Measurements from ENCODE around the gene PUS10. TPM values are rescaled to one million over a fixed set of nuclear protein-coding genes. Genes with fewer than 3 reads are reported as not detected.
"Not testable (repeated sequence)": the region's sequence is repeated elsewhere in the genome, so short reads cannot be mapped to it uniquely, and the experiment has no call there.

PUS10 gene
- total and polyA plus RNA-seq, 12 donors, result 2.2 to 10.6 (median 6.3) TPM

DNA sequence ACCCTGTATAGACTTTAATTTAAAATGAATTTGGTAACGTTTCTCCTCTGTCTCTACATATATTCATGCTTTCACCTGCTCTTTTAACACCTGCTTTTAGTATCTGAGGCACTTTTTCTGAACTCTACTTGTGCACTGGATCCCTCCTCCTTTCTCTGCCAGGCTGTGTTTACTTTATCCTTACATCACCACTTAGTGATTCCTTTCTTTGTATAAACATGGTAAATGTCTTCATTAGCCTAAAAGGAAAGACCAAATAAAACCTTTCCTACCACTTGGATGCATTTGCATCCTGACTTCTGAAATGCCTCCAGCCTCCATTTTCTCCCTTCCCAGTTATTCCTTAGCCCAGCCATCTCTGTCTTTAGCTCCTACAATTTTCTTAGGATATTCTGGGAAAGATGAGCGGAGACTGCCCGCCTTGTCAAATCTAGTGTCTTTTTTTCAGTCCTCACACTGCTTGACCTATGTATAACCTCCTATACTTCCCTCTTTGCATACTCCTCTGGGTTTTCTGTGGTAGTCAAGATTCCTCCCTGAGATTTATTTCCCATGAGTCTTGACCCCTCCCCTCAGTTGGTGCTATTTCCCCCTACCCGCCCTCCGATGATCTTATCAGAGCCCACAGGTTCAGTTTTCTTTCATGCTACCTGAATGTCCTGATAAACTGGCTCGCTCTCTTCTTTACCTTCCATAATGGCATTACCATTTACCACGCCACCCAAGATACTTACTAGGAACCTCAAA lies 91.9 kb downstream of the PUS10 start:
- Histone ChIP-seq H3K9me3 (replicated peaks in 1 of 3) (no peaks in the 10 kb centered on the region), H3K27me3 (no peaks in the 10 kb centered on the region), H3K4me3 (no peak overlapping the region), H3K4me1 (replicated peaks in 1 of 2) (no peaks in the 10 kb centered on the region), H3K27ac (no peak overlapping the region), H3K36me3 (replicated peaks in 1 of 2) (peaks cover 0 to 24% of the 10 kb centered on the region in 2 donors)
- no peak for DNase-seq
- intact Hi-C loops (cut with DNase I), result no loop called here
- no peak for TF ChIP-seq POLR2A (IDR thresholded peaks at IDR 0.05)
- TF ChIP-seq, protein P1, sequence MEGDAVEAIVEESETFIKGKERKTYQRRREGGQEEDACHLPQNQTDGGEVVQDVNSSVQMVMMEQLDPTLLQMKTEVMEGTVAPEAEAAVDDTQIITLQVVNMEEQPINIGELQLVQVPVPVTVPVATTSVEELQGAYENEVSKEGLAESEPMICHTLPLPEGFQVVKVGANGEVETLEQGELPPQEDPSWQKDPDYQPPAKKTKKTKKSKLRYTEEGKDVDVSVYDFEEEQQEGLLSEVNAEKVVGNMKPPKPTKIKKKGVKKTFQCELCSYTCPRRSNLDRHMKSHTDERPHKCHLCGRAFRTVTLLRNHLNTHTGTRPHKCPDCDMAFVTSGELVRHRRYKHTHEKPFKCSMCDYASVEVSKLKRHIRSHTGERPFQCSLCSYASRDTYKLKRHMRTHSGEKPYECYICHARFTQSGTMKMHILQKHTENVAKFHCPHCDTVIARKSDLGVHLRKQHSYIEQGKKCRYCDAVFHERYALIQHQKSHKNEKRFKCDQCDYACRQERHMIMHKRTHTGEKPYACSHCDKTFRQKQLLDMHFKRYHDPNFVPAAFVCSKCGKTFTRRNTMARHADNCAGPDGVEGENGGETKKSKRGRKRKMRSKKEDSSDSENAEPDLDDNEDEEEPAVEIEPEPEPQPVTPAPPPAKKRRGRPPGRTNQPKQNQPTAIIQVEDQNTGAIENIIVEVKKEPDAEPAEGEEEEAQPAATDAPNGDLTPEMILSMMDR (IDR thresholded peaks at IDR 0.05), result no peak
- 77 to 91% (median 81%) methylated on average over 7 of the region's 7 CpGs for WGBS, 4 donors

DNA sequence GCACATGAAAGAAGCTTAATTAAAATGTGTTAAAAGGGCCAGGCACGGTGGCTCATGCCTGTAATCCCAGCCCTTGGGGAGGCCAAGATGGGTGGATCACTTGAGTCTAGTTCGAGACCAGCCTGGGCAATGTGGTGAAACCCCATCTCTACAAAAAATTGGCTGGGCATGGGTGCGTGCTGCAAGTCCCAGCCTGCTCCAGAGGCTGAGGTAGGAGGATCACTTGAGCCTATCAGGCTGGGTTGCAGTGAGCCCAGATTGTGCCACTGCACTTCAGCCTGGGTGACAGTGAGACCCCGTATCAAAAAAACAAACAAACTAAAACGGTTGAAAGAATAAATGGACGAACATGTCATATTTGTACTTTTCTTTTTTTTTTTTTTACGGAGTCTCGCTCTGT lies 110.7 kb downstream of the PUS10 start:
- intact Hi-C loops (cut with DNase I), result no loop called here
- Histone ChIP-seq H3K4me1 (replicated peaks in 1 of 2) (no peaks in the 10 kb centered on the region), H3K4me3 (no peak overlapping the region), H3K9me3 (replicated peaks in 1 of 3) (no peaks in the 10 kb centered on the region), H3K27me3 (no peaks in the 10 kb centered on the region), H3K36me3 (replicated peaks in 1 of 2) (peaks cover 0 to 16% of the 10 kb centered on the region in 2 donors), H3K27ac (no peak overlapping the region)
- TF ChIP-seq, protein P1 (IDR thresholded peaks at IDR 0.05), result no peak
- no peak for TF ChIP-seq POLR2A (IDR thresholded peaks at IDR 0.05)
- no peak for DNase-seq
- WGBS, 4 donors, result 94 to 97% (median 96%) methylated on average over 8 of the region's 8 CpGs

DNA sequence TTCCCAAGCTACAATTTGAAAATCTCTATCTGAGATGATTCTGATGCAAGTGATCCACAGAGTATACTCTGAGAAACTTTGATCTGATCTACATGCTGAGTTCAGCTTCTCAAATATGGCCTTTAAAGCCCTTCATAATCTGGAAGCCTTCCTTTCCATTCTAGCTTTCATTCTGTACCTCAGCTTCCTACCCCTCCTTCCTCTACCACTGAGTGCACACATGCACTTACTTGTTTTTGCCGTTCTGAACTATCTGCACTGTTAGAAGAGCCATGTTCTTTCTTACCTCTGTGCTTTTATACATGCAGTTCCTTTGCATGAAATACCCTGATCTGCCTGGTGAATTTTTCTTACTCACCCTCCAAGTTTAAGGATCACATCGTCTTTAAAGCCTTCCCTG lies 111.7 kb downstream of the PUS10 start:
- Histone ChIP-seq H3K27ac (no peak overlapping the region), H3K9me3 (replicated peaks in 1 of 3) (no peaks in the 10 kb centered on the region), H3K27me3 (no peaks in the 10 kb centered on the region), H3K36me3 (replicated peaks in 1 of 2) (peaks cover 0 to 16% of the 10 kb centered on the region in 2 donors), H3K4me1 (replicated peaks in 1 of 2) (no peaks in the 10 kb centered on the region), H3K4me3 (no peak overlapping the region)
- DNase-seq, result no peak
- WGBS, 4 donors, result 91 to 98% (median 95%) methylated on average over 2 of the region's 2 CpGs
- intact Hi-C loops (cut with DNase I), result no loop called here
- TF ChIP-seq, protein P1 (IDR thresholded peaks at IDR 0.05), result no peak
- TF ChIP-seq POLR2A (IDR thresholded peaks at IDR 0.05), result no peak

DNA sequence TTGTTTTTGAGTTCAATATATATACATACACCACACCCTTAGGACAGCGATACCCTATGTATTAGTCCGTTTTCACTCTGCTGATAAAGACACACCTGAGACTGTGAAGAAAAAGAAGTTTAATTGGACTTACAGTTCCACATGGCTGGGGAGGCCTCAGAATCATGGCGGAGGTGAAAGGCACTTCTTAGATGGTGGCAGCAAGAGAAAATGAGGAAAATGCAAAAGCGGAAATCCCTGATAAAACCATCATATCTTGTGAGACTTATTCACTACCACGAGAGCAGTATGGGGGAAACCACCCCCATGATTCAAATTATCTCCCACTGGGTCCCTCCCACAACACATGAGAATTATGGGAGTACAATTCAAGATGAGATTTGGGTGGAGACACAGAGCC lies 112.2 kb downstream of the PUS10 start:
- H3K9me3 ChIP-seq (replicated peaks in 1 of 3); H3K4me1 ChIP-seq (replicated peaks in 1 of 2); H3K27ac ChIP-seq; H3K27me3 ChIP-seq; DNase-seq; intact Hi-C loops (cut with DNase I); H3K4me3 ChIP-seq: not testable (repeated sequence)
- WGBS, 4 donors, result 89 to 95% (median 94%) methylated on average over 5 of the region's 5 CpGs
- H3K36me3 ChIP-seq (replicated peaks in 1 of 2), result peaks cover 0 to 16% of the 10 kb centered on the region in 2 donors

DNA sequence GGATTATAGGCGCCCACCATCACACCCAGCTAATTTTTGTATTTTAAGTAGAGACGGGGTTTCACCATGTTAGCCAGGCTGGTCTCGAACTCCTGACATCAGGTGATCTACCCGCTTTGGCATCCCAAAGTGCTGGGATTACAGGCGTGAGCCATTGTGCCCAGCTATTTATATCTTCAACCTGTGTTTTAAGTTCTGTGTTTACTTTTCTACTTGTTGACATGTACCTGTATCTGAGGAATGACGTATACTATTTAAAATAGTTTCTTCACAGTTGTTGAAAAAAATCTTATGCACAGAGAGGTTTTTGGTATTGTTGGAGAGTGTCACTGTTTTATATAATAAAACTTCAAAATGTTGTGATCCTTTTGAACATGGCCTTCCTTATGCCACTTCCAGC lies 116.8 kb downstream of the PUS10 start:
- H3K4me1 ChIP-seq (replicated peaks in 1 of 2); H3K9me3 ChIP-seq (replicated peaks in 1 of 3); H3K27me3 ChIP-seq; DNase-seq; intact Hi-C loops (cut with DNase I); H3K4me3 ChIP-seq; H3K27ac ChIP-seq: not testable (repeated sequence)
- WGBS, 4 donors, result 85 to 98% (median 96%) methylated on average over 6 of the region's 6 CpGs
- peaks cover 0 to 12% of the 10 kb centered on the region in 2 donors for H3K36me3 ChIP-seq (replicated peaks in 1 of 2)

Measured in adrenal gland (tissue), 12 donors.